Endothelial cell of umbilical vein (primary cell): ENCODE data around the gene SLC22A15.

Experiments used
- EZH2 ChIP-seq: IDR thresholded peaks from 2 replicates; pipeline ENCODE4 v1.6.1; 2012; ENCODE audit warnings: borderline replicate concordance, low read depth, mild to moderate bottlenecking, moderate library complexity, low read length, inconsistent platforms; ENCODE audit not compliant: severe bottlenecking
- FOS ChIP-seq: IDR thresholded peaks from 2 replicates; pipeline ENCODE4 v1.6.1; 2011; ENCODE audit warnings: mild to moderate bottlenecking, low read length, moderate library complexity, borderline replicate concordance; ENCODE audit not compliant: insufficient read depth
- JUN ChIP-seq: IDR thresholded peaks from 2 replicates; pipeline ENCODE4 v1.6.1; 2011; ENCODE audit warnings: borderline replicate concordance, low read depth; ENCODE audit not compliant: insufficient read length, insufficient read depth
- MYC ChIP-seq: IDR thresholded peaks from one replicate; pipeline ENCODE4 v1.6.1; 2011; ENCODE audit warnings: mild to moderate bottlenecking, low read depth, low read length
- POLR2A ChIP-seq: IDR thresholded peaks from 2 replicates; pipeline ENCODE4 v1.6.1; 2012; ENCODE audit warnings: low read depth, mild to moderate bottlenecking, control low read depth, low read length
- POLR2AphosphoS5 ChIP-seq: IDR thresholded peaks from 2 replicates; pipeline ENCODE4 v1.6.1; 2012; ENCODE audit warnings: low read depth, mild to moderate bottlenecking, control low read depth, low read length, moderate library complexity; ENCODE audit not compliant: insufficient read depth
- TF ChIP-seq, protein P1 (sequence below), 2 donors: IDR thresholded peaks; 1 replicate in 1 of 2; 2 replicates in 1 of 2; pipeline ENCODE4 v1.5.1; 2011; ENCODE audit warnings: low read length in 2 of 2, mild to moderate bottlenecking in 2 of 2, moderate library complexity in 2 of 2, control low read depth in 1 of 2, inconsistent platforms in 1 of 2, low read depth in 1 of 2; ENCODE audit not compliant: insufficient read depth in 1 of 2; ENCODE audit errors: extremely low read depth in 1 of 2
- TF ChIP-seq, protein P2 (sequence below): IDR thresholded peaks from 2 replicates; pipeline ENCODE4 v1.6.1; 2011; ENCODE audit not compliant: insufficient read depth, insufficient read length

GRCh38 chr1:116089870-116090269 lies 113.6 kb downstream of the SLC22A15 start:
- TF ChIP-seq POLR2A = no peak
- TF ChIP-seq EZH2 = no peak
- TF ChIP-seq, protein P1, sequence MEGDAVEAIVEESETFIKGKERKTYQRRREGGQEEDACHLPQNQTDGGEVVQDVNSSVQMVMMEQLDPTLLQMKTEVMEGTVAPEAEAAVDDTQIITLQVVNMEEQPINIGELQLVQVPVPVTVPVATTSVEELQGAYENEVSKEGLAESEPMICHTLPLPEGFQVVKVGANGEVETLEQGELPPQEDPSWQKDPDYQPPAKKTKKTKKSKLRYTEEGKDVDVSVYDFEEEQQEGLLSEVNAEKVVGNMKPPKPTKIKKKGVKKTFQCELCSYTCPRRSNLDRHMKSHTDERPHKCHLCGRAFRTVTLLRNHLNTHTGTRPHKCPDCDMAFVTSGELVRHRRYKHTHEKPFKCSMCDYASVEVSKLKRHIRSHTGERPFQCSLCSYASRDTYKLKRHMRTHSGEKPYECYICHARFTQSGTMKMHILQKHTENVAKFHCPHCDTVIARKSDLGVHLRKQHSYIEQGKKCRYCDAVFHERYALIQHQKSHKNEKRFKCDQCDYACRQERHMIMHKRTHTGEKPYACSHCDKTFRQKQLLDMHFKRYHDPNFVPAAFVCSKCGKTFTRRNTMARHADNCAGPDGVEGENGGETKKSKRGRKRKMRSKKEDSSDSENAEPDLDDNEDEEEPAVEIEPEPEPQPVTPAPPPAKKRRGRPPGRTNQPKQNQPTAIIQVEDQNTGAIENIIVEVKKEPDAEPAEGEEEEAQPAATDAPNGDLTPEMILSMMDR (IDR thresholded peaks at IDR 0.05; ENCODE audit: extremely low read depth in 1 of 2, insufficient read depth in 1 of 2, low read depth in 1 of 2, low read length in 2 of 2) = no peak
- TF ChIP-seq POLR2AphosphoS5 = no peak
- TF ChIP-seq, protein P2, sequence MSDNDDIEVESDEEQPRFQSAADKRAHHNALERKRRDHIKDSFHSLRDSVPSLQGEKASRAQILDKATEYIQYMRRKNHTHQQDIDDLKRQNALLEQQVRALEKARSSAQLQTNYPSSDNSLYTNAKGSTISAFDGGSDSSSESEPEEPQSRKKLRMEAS = no peak
- no peak for TF ChIP-seq FOS
- no peak for TF ChIP-seq JUN
- TF ChIP-seq MYC = no peak
